Activated CD8-positive, alpha-beta memory T cell treated with anti-CD3 and anti-CD28 coated beads, Interleukin-2, amount 50 U/mL, for 24 hours (primary cell): Measurements from ENCODE around the gene EP400.

Source experiments
- DNase-seq: peaks from one replicate; pipeline ENCODE4 v3.0.0-alpha.2; 2020; ENCODE audit errors: extremely low read depth

The EP400 gene

DNA sequence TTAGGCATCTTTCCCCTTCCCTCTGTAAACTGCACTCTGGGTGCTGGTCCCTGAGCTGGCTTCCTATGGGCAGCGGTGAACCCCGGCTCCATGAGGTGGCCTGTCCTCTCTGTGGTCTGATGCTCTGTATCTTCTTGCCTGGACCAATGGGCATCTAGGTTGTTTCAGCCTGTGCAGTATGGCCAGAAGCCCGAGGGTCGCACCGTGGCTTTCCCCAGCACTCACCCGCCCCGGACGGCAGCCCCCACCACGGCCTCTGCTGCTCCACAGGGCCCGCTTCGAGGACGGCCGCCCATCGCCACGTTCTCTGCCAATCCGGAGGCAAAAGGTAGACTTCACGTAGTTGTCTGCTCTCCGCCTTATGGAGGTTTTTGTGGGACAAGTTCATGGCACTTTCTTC, 70.1 kb downstream of the EP400 start:
- no peak for DNase-seq

DNA sequence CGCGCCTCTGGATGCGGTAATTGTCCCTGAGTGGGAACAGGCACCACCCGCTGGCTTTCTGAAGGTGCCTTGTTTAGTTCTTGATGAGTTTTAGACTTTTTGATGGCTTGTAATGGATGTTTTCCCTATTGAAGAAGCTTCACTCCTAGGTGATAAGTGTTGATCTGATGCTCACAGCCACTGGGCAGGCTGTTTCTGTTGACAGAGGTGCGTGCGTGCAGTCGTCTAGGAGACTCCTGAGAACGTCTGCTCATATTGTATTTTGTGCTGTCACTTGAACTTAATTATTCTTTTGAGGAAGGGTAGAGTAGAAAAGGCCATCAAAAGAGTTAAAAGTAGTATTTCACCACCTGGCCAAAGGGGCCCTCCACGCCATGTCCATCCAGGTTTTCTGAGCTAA, 70.5 kb downstream of the EP400 start:
- no peak for DNase-seq

DNA sequence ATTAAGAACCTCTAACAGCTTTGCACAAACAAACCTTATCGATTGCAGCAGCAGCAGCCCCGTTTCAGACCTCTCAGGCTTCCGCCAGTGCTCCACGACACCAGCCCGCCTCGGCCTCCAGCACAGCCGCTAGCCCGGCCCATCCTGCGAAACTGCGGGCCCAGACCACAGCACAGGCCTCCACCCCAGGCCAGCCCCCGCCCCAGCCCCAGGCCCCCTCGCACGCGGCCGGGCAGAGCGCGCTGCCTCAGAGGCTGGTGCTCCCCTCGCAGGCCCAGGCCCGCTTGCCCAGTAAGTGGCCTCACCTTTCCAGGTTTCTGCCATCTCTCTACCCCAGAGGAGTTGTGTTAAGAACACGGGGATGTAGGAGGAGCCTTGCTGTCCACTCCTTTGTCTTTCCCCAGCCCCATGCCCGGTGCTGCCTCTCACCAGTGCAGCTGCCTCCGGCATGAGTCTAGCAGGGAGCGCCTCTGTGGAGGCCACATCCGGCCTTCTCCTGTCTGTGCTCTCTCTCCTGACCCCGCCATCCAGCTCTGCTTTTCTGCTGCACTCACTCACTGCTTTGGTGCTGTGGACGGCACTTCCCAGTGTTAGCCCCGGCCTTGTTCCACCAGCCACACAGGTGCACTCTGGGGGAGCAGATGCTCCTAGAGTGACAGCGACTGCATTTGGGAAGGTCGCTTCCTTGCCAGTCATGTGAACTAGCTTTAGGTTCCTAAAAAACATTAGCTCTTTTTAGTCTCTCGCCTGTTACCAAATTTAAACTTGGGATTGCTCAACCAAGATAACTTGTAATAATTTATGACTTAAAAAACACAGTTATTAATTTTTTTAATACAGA, 71.5 kb downstream of the EP400 start:
- DNase-seq, result no peak

DNA sequence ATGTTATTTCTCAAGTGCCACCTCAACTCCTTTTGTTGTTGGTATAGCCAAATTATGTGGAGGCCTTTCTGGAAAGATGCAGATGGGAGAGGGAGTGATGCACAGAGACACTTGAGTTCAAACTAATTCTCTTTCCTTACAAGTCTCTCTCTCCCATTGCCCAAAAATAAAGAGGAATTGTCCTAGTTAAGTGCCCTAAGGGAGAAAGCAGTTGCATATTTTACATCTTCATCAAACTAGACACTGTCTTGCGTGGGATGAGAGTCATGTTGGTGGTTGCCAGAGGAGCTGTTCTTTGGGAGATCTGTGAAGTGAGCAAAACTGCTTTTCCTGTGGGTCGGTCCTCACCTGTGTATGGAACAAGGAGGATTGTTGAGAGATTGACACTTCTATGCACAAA, 72.2 kb downstream of the EP400 start:
- no peak for DNase-seq

DNA sequence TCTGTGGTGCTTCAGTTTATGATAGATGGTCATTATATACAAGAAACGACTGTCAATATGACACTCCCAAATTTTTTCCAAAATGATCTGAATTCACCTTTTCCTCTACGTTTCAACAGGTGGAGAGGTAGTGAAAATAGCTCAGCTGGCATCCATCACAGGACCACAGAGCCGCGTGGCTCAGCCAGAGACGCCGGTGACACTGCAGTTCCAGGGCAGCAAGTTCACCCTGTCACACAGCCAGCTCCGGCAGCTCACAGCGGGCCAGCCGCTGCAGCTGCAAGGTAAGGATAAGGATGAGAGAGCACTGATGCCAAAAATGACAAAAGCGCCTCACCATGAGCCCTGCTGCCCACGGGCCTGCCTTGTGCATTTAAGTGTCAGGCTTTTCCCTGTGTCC, 73.9 kb downstream of the EP400 start:
- no peak for DNase-seq

DNA sequence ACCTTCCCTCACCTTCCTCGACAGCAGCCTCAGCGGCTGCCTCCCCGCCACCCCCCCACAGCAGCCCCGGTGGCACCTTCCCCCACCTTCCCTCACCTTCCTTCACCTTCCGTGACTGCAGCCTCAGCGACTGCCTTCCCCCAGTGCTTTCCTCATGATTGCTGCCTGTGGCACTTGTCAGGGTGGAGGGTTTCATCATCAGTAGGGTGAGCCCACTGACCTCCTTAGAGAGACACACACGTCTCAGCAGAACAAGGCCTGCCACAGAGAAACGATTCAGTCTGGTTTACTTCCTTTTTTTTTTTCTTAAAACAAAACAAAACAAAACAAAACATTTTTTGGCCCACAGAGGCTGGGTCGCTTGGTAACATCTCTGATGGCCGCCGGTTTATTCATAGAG, 75.0 kb downstream of the EP400 start:
- DNase-seq, result no peak

DNA sequence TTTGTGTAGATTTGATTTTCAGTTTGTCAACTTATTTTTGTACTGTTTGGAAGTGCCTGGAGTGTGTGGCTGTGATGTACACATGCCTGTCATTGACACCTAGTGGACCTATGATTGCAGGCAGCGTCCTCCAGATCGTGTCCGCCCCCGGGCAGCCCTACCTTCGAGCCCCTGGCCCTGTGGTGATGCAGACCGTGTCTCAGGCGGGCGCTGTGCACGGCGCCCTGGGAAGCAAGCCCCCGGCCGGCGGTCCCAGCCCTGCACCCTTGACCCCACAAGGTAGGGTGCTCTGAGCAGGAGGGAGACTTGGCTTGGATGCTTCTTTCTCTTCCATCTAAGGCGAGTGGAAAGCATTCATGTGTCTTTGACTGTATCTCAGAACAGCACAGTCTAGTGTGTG, 75.8 kb downstream of the EP400 start:
- DNase-seq, result no peak

DNA sequence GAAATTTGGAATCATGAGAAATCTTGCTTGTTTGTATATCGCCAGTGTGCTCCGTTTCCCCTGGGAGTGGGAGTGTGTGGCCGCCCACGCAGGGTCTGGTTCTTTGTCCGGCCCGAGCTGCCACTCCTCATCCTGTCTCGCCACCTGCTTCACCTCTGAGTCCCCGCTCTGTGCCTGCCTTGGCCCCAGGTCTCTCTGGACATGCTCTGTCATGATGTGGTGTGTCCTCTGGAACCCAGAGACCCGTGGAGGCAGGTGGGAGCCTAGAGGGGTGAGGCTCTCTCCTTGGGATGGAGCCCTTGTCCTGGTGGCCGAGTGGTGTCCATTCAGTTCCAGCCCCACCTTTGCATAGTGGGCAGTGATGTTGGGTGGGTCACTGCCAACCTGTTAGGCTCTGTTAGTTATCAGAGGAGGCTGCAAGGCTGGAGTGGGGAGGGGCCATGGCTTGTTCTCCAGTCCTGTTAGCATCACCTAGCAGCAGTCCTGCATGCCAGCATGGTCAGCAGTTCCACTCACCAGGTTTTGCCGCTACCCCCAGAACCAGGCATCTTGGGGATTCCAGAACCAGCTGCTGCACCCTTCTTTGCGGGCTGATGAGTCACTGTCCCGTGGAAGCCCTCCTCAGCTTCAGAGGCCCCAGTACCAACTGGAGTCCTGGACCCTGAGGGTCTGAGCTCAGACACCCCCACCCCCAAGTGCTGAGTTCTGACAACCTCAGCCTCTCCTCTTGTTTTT, 76.5 kb downstream of the EP400 start:
- no peak for DNase-seq

DNA sequence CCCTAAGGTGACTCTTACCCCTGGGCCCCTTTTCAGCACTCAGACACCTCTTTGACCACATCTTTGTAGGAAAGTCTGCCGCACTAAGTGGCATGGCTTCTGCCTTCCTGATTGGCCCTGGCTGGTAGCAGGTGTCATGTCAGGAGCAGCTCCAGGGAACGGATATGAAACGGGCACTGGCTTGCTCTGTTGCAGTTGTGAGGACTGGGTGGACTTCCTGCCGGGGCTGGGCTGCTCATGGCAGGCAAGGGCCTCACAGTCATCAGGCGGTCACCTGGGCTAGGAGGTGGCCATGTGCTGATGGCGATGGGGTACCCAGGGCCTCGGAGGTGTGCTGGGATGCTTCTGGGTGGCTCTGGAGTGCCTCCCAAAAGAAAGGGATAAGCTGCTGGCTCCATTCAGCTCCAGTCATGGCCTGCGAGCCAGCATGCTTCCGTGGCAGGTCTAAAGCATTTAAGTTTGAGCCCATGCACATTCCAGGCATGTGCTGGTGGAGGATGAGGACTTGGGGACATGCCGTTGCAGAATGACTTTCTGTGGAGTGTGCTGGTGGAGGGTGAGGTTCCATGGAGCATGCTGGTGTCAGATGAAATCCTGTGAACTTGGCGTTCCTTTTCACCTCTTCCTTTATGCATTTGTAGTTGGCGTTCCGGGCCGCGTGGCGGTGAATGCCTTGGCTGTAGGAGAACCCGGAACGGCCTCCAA, 77.2 kb downstream of the EP400 start:
- no peak for DNase-seq

DNA sequence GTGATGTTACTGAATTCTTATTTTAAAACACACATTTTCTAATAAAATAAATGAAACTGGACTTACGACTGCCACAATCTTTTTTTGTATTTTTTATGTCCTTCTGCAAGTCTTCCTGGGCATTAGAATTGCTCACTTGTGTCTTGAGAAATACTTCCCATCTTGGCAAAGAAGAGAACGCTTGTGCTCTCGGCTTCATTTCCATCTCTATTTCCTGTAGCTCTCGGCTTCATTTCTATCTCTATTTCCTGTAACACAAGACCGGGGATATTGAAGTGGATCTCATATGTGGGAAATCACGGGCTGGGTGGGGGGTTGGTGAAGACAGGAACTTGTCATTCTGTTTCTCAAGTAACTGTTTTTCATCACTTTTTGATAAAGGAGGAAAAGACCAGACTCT, 77.9 kb downstream of the EP400 start:
- no peak for DNase-seq

DNA sequence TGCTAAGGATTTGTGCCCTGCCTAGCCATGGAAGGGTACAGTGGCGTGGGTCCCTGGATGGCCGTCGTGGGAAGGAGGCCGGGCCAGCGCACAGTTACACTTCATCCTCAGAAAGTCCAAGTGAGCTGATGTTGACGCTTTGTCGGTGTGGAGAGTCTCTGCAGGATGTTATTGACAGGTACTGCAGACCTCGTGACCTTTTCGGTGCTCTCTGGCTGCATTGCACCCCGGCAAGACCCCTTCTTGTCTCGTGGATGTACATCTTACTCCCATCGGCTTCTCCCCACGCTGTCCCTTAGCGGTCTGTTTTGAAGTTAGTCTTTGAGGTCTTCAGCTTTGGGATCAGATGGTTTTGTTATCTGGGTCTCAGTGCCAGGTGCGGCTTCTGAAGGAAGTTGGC, 78.4 kb downstream of the EP400 start:
- DNase-seq, result no peak

DNA sequence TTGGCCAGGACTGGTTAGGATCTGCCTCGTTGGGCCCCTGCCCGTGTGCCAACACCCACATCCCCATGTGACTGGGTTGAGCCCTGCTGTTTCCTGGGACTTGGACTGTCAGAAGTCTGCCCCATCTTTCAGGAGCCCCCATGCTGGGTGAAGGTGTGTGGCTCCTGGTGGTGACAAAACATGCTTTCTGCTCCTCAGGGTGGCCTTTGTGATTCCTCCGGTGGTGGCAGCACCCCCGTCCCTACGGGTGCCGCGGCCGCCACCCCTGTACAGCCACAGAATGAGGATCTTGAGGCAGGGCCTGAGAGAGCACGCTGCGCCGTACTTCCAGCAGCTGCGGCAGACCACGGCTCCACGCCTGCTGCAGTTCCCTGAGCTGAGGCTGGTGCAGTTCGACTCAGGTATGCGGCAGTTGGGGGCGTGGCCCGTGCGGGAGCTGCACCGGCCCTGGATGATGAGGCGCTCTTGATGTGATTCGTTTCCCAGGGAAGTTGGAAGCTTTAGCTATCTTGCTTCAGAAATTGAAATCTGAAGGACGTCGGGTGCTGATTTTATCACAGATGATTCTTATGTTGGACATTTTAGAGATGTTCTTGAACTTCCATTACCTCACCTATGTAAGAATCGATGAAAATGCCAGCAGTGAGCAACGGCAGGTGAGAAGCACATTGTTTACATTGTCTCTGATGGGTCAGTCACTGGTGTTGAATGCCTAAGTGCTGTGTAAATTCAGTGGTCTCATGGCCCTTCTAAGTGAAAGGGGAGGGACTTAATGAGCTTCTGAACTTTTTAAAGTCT, 80.0 kb downstream of the EP400 start:
- DNase-seq, result no peak

DNA sequence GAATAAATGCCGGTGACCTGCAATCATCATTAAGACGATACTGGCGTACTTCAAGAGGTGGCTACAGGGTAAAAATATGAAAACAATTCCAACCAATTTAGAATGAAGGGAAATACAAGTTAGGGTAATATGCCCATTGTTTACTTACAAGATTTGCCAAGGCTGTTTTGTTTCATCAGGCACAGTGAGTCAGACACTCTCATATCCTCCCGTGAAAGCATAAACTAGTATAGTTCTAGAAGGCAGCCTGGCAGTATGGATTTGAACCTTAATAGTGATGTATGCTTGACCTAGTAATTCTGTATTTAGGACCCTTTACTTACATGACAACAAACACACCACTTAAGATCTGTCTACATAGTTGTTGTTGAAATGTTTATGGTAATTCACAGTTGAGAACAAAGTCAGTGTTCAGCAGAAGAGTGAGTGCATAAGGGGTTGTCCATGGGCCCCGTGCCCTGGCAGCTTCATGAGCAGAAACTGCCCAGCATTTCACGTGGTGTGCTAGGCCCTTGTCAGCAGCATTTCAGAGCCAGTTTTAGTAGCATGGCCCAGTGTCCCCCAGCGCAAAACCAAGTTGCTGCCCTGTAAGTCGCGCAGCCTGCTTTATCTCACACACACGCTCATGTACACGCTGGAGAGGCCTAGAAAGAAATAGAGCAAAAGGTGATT, 80.8 kb downstream of the EP400 start:
- DNase-seq, result no peak

DNA sequence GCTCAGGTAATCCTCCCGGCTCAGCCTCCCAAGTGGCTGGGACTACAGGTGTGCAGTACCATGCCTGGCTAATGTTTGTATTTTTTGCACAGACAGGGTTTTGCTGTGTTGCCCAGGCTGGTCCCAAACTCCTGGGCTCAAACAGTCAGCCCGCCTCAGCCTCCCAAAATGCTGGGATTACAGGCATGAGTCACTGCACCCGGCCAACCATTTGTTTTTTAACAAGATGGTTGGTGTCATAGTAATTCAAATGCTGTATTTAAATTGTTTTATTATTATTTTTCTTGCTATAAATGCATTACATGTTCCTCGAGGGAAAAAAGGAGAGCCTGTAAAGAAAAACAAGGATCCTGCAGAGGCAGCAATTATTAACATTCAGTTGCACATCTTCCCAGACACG, 83.9 kb downstream of the EP400 start:
- no peak for DNase-seq

DNA sequence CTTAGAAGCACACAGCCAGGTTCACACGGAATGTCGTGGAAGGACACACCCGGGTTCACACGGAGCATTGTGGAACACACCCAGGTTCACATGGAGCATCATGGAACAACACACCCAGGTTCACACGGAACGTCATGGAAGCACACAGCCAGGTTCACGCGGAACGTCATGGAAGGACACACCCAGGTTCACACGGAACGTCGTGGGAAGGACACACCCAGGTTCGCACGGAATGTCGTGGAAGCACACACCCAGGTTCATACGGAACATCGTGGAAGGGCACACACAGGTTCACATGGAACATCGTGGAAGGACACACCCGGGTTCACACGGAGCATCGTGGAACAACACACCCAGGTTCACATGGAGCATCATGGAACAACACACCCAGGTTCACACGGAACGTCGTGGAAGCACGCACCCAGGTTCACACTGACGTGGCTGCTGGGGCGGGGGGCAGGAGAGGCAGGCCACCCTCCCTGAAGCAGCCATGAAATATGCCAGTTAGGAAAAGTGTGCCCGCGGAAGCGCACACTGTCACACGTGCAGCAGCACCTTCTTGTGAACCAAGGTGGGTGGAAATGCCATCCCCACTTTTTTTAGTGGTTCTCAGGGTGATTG, 86.4 kb downstream of the EP400 start:
- no peak for DNase-seq

DNA sequence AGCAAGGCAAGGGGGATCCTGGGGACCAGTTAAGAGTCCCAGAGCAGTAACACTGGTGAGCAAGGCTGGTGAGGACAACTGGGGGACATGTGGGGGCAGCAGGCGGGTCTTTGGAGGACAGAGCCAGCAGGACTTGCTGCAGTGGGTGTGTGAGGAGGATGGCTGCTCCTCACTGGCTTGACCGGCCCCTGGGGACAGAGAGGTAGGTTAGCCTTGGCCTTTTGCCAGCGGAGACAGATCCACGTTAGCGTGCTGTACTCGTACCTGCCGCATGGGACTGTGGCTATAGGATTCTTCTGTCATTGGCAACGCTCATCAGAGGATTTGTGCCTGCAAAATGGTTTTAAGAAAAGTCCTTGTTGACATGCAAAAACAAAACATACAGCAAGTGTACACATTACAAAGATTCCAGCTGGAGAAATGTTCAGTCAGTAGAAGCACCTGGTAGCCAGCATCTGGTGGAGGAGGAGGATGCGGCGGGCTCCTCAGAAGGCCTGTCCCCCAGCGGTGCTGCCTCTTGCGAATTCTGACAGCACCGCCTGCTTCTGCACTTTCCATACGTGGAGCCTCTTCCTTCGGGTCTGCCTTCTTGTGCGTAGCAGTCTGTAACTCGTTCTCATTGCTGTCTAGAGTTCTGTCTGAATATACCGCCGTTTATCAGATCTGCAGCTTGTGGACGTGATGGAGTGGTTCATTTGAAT, 91.3 kb downstream of the EP400 start:
- DNase-seq, result no peak

DNA sequence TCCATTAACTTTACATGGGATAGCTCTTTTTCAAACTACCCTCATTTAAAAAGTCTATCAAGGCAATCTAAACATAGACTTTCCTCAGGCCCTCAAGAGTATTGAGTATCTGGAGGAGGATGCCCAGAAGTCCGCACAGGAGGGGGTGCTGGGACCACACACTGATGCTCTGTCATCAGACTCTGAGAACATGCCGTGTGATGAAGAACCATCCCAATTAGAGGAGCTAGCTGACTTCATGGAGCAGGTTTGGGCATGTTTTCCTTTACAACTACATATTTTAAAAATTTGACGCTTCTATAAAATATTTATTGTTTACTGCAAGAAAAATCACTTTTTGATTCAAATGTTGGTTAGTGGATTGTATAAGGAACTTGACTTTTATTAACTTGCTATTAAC, 93.5 kb downstream of the EP400 start:
- DNase-seq, result no peak

DNA sequence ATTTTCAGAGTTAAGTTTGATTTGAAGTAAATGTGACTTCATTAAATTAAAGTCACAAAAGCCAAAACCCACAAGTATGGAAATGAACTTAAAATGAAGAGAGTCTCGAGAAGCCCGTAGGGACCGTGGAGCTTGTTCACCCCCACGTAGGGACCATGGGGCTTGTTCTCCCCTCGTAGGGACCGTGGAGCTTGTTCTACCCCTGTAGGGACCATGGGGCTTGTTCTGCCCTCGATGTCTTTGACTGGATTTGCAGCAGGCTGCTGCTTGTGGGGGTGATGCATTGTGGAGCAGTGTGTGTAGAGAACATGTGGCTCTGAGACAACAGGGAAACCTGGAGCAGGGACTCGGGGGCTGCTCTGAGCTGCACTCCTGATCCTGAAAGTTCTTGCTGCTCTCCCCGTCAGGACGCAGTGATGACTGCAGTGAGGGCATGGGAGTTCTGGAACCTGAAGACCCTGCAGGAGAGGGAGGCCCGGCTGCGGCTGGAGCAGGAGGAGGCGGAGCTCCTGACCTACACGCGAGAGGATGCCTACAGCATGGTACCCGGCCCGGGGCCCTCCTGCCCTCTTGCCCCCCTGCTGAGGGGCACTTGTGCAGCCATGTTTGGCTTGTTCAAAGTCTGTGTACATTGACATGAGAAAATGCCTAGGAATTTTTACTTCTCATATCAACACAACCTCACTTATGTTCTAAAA, 94.2 kb downstream of the EP400 start:
- no peak for DNase-seq

DNA sequence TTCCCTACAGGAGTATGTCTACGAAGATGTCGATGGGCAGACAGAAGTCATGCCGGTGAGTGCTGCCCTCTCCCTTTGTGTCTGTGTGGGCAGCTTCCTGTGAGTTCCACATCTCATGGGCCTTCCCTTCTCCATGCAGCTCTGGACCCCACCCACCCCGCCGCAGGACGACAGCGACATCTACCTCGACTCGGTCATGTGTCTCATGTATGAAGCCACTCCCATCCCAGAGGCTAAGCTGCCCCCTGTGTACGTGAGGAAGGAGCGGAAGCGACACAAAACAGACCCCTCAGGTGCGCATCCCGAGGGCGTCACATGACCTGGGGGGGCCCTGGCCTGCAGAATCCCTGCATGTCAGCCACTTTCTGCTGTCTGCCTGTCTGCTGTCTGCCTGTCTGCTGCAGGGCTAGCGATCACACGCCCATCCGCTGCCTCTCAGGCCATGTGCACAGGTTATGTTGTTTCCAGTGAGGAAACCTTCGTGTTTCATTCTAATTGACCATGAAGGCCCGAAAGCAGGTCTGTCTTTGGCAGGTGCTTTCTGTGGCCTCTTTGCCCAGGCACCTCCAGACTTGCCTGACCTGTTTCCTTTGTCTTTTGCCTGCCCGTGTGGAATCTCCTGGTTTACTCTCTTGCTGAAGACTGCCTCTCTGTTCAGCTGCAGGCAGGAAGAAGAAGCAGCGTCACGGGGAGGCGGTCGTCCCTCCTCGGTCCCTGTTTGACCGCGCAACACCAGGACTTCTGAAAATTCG, 95.1 kb downstream of the EP400 start:
- no peak for DNase-seq
